Posterior cingulate gyrus (tissue), 11 donors: ENCODE measurements around the gene BATF3.
"Not testable (repeated sequence)": the region's sequence is repeated elsewhere in the genome, so short reads cannot be mapped to it uniquely, and the experiment has no call there.

Experiments
- DNase-seq, 10 donors: peaks; one replicate each; pipeline versions ENCODE4 v3.0.0 to v3.0.0-alpha.2; 2020 to 2021; ENCODE audit warnings: mixed read lengths in 3 of 10
- intact Hi-C: fragments of 100-400 bp; cut with DNase I; formaldehyde crosslinking; loops from one replicate; pipeline ENCODE4 v1.15.1; 2023

The BATF3 gene

DNA sequence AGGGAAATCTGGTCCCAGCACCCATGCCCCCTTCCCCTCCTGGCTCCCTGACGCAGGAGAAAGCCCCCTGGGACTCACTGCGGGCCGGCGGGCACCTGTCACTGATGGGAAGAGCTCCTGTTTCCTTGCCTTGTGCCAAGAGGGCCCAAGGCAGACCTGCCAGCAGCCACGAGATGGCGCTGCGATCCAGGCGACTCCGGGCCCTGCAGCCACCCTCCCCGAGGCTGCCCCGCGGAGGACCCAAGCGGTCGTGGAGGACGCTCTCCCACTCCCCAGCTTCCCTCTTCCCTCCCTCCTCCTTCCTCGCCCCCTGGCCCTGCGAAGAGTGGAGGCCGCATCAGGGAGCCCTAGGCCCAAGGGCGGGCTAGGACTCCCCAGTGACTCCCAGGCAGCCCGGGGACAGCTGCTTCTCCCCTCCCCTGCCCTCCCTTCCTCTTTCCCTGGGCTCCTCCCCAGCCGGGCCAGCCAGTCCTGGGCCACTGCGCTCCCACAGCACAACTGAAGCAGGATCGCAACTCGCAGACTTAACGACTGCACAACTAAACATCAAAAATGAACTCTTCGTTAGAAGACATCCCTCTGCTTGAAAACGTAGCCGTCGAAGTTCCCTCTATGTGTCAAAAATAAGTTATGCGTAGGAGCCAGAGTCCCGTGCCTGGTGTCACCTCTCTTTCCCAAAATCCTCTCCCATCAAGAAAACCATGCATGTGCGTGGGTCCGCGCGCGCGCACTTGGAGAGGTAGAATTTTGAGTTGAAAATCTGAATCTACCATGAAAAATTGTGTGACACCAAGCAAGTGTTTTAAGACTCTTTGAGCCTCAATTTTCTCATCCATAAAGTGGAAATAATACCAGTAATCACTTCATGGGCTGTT lies 34.2 kb downstream of the BATF3 start:
- intact Hi-C loops: loop anchor here (1.0 to 10.0 kb wide), 2 partner anchors 117 to 191 kb away; no protein-coding TSS in a partner anchor
- DNase-seq: peak; percentile 34 to 96 (median 70)

- intact Hi-C loops: loop anchor here (1.0 to 10.0 kb wide), 2 partner anchors 118 to 190 kb away; no protein-coding TSS in a partner anchor
- DNase-seq: no peak
Observed at GRCh38 chr1:212664409-212665199, 35.0 kb downstream of the BATF3 start.

DNA sequence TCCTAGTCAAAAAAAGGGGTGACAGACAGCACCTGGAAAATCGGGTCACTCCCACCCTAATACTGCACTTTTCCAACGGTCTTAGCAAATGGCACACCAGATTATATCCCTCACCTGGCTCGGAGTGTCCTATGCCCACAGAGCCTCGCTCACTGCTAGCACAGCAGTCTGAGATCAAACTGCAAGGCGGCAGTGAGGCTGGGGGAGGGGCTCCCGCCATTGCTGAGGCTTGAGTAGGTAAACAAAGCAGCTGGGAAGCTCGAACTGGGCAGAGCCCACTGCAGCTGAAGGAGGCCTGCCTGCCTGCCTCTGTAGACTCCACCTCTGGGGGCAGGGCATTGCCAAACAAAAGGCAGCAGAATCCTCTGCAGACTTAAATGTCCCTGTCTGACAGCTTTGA lies 41.4 kb downstream of the BATF3 start:
- DNase-seq, intact Hi-C loops: not testable (repeated sequence)

DNA sequence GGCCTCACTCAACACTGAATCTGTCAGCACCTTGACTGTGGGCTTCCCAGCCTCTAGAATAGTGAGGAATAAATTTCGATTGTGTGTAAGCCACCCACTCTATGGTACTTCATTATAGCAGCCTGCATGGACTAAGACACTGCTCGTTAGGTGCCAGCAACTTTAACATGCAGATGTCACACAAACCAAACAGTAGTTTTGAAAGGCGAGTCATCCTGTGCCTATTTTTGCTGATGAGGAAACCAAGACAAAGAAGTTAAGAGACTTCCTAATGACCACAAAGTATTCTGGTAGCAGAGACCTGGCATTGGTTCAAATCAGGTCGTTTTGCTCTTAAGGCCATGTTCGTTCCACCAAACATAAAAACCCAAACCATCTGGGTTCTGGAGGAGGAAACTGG lies 42.9 kb downstream of the BATF3 start:
- no peak for DNase-seq
- intact Hi-C loops: no loop called here

GRCh38 chr1:212655668-212656440 lies 43.8 kb downstream of the BATF3 start:
- intact Hi-C loops: no loop called here
- DNase-seq: no peak

GRCh38 chr1:212652609-212653008 lies 47.0 kb downstream of the BATF3 start:
- intact Hi-C loops: no loop called here
- DNase-seq: no peak

GRCh38 chr1:212651977-212652376 lies 47.7 kb downstream of the BATF3 start:
- no peak for DNase-seq
- intact Hi-C loops: no loop called here

DNA sequence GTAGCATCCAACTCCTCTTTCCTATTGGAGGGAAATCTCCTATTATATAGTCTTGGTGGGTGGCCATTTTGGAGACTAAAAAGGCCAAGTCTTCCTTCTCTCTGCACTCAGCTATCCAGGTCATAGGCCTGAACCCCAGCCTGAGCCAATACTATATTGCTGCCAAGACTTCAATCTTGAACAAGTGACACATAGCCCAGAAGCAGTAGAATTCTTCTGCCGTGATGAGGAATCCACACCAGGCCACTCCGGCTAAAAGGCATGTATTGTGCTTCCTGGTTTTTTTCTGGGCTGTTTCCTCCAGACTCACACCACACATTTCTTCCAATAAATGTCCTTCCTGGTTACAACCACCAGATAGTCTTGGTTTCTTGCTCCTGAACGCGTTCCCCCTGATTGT lies 48.1 kb downstream of the BATF3 start:
- intact Hi-C loops: no loop called here

DNA sequence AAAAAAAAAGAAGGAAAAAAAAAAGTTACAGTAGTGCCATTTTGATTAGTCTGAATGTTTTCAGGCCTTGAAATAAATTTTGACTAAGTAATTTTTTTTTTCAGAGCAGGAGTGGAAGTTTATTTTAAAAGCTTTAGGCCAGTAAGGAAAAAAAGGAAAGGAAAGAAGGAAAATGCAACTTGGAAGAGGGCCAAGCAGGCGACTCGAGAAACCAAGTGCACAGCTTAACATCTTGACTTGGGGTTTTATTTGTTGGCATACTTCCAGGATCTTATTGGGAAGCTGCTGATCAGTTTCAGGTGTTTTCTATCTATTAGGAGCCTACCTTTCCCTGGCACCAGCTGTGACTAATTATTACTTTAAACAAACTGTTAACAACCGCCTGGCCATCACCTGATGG lies 49.4 kb downstream of the BATF3 start:
- intact Hi-C loops: no loop called here
- DNase-seq: no peak

More for the DNA sequence above, 48.1 kb downstream of the BATF3 start:
- no peak for DNase-seq

GRCh38 chr1:212649020-212649419 lies 50.6 kb downstream of the BATF3 start:
- intact Hi-C loops: no loop called here
- DNase-seq: no peak

DNA sequence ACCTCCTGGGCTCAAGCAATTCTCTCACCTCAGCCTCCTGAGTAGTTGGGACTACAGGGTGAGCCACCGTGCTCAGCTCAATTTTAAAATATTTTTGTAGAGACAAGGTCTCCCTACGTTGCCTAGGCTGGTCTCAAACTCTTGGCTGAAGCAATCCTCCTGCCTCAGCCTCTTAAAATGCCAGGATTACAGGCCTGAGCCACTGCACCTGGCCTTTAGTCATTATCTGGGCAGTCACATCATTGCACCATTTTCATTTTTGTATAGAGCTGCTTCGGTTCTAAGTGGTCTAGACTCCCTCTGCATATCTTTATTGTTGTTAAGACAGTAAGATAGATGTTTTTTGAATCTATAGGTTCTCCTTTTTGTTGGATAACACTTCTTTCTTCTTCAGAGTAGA lies 51.2 kb downstream of the BATF3 start:
- DNase-seq: no peak
- intact Hi-C loops: no loop called here

DNA sequence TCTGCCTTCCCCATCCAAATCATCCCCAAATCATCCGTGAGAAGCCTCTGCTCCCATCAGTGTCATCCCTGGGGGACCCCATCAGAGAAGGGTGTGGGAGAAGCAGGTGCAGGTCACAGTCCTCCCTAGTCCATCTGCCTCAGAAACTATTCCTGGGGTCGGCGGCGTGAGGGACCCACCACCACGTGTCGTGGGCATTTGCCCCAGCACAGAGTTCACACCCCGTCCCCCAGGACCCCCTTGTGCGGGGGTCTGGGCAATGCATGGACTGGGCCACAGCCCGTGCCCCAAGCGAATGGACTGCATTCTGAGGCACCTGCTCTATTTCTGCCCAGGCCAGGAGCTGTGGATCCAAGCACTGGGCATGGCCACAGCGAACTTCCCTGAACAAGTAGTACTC lies 52.6 kb downstream of the BATF3 start:
- no peak for DNase-seq
- intact Hi-C loops: no loop called here

DNA sequence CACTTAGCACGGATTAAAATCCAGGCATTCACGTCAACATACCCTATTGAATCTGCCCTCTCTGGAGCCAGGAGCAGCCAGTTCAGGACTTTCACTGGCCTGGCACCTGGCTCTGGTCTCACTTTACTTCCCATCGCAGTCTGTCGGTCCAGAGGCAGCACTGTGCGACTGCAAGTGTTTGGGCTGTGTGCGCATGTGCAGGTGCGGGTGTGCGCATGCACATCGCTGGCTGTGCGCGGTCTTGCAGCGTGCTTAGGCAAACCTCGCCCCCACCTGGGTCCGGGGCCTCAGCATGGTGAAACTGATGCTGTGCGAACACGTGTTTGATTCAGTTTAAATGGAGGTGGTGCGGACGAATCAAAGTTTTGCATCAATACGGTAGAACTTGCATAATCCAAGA lies 53.1 kb downstream of the BATF3 start:
- intact Hi-C loops: no loop called here
- no peak for DNase-seq

- DNase-seq: no peak
- intact Hi-C loops: no loop called here
Observed at GRCh38 chr1:212645546-212646543, 53.8 kb downstream of the BATF3 start.

DNA sequence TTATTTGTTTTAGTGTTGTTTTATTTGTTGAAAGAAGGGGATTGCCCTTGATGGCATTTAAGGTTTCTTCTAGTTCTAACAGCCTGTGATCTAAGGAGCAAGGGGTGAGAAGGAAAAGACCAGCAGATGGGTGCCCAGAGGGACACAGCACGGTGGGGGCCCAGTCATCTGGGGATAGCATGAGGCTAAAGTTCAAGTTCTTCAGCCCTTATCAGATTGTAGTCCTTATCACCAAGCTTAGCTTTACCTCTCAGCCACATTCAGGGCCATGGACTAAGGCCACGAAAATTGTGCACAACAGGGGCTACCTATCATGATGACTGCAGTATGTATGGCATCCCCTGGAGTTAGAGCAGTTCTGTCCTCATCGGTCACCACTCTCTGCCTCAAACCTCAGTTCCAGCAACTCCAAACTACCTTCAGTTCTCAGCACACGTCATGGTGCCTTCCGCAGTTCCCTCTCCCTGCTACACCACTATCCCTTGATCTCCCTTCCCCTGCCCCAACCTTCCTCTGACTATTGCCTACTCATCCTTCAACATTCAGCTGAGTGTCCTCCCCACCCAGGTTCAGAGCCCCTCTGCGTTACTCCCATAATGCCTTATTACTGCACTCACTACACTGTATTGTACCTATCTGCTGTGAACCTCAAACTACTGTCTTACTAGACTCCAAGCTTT lies 54.6 kb downstream of the BATF3 start:
- intact Hi-C loops: no loop called here
- no peak for DNase-seq

- intact Hi-C loops: no loop called here
Observed at GRCh38 chr1:212643877-212644276, 55.8 kb downstream of the BATF3 start.

GRCh38 chr1:212641956-212642355 lies 57.7 kb downstream of the BATF3 start:
- no peak for DNase-seq
- intact Hi-C loops: no loop called here

More at GRCh38 chr1:212643877-212644276, 55.8 kb downstream of the BATF3 start:
- no peak for DNase-seq

DNA sequence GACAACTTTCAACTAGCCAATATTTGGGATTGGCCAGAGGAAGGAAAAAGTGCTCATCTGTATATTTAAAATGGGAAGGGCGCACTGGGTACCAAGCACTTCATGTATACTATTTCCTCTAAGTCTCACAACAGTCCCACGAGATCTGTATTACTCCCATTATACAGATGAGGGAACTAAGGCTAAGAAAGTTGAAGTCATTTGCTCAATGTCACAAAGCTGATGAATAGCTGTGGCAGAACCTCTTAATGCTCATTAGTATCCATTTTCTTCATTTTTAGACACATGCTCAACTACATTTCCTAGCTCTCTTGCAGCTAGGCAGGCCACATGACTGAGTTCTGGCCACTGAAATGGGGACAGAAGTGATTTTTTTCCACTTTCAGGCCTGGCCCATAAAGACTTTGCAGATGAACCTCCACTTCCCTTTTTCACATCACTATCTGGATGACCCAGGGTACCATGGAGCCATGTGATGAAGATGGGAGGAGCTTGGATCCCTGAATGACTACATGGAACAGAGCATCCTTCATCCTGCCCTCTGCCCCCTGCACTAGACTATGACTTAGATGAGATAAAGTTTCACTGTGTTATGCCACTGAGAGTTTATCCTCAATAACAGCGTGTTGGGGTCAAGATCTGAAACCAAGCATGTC lies 59.3 kb downstream of the BATF3 start:
- intact Hi-C loops: no loop called here

More for the DNA sequence above, 59.3 kb downstream of the BATF3 start:
- DNase-seq: no peak
